Neural crest cell (in vitro differentiated cells): ENCODE data around the gene MSTO1. TPM values are rescaled to one million over a fixed set of nuclear protein-coding genes. Genes with fewer than 3 reads are reported as not detected.
"Not testable (repeated sequence)": the region's sequence is repeated elsewhere in the genome, so short reads cannot be mapped to it uniquely, and the experiment has no call there.

Experiments
- DNase-seq: peaks from one replicate; pipeline ENCODE4 v3.0.0; 2021; ENCODE audit warnings: low read depth, mixed read lengths, low spot score
- H3K27ac Mint-ChIP-seq: one replicate; pipeline ENCODE4 v1.8.0; 2021; ENCODE audit warnings: mild to moderate bottlenecking, mixed read lengths; ENCODE audit not compliant: unreplicated experiment
- H3K27me3 Mint-ChIP-seq: 2 replicates; pipeline ENCODE4 v1.8.0; 2021; ENCODE audit warnings: low read depth, mild to moderate bottlenecking, mixed read lengths
- H3K36me3 Mint-ChIP-seq: 2 replicates; pipeline ENCODE4 v1.8.0; 2021; ENCODE audit warnings: low read depth, mild to moderate bottlenecking, mixed read lengths
- H3K4me1 Mint-ChIP-seq: 2 replicates; pipeline ENCODE4 v1.8.0; 2021; ENCODE audit warnings: mixed read lengths
- H3K4me3 Mint-ChIP-seq: one replicate; pipeline ENCODE4 v1.8.0; 2021; ENCODE audit warnings: mild to moderate bottlenecking, mixed read lengths
- H3K9me3 Mint-ChIP-seq: 2 replicates; pipeline ENCODE4 v1.8.0; 2021; ENCODE audit warnings: mixed read lengths
- CTCF ChIP-seq: fragments of 200-600 bp; sonication (generic); conservative IDR thresholded peaks from 2 replicates; pipeline ENCODE4 v1.5.0; 2021; ENCODE audit warnings: antibody characterized with exemption, mild to moderate bottlenecking
- long read RNA-seq: library from polyadenylated mRNA; unstranded; transcript quantifications from one replicate; pipeline ENCODE4 v2.0.0, GENCODE V29; 2020
- total RNA-seq: library from RNA; stranded (reverse); gene quantifications from 2 replicates; pipeline ENCODE4 v1.2.1, GENCODE V29; 2021

The MSTO1 gene
- 82.4 and 92.4 TPM in 2 replicates for total RNA-seq
- long read RNA-seq, transcript MSTO1-201 (14 exons, 2,431 nt): major isoform, 19 of 37 reads
- long read RNA-seq, partial matches to known transcripts: 2 of 37 reads
- long read RNA-seq, other reads (novel, unspliced or antisense): 15 of 37 reads

GRCh38 chr1:155609515-155610256 lies at the start of gene MSTO1:
TSS of gene MSTO1 (plus strand) at chr1:155610218. CDS start at chr1:155610249, 31 bp downstream.
- peak within 1 kb of the TSS; percentile 89 for H3K4me3 Mint-ChIP-seq
- H3K36me3 Mint-ChIP-seq: peaks cover 2% of the 10 kb centered on the region
- no peak for TF ChIP-seq CTCF
- DNase-seq: peak; percentile 92
- no peak within 1 kb of the TSS for H3K27ac Mint-ChIP-seq
- H3K4me1 Mint-ChIP-seq: peaks cover 7% of the 10 kb centered on the region
- H3K27me3 Mint-ChIP-seq: no peaks in the 10 kb centered on the region
- H3K9me3 Mint-ChIP-seq: no peaks in the 10 kb centered on the region

GRCh38 chr1:155561779-155562580 lies 48.0 kb upstream of the MSTO1 start:
- not testable (repeated sequence) for H3K9me3 Mint-ChIP-seq, H3K36me3 Mint-ChIP-seq, H3K27me3 Mint-ChIP-seq
- peak overlapping the region; percentile 99 for H3K4me3 Mint-ChIP-seq
- DNase-seq: peak; percentile 60
- H3K27ac Mint-ChIP-seq: peak overlapping the region; percentile 96
- peaks cover 32% of the 10 kb centered on the region for H3K4me1 Mint-ChIP-seq

DNA sequence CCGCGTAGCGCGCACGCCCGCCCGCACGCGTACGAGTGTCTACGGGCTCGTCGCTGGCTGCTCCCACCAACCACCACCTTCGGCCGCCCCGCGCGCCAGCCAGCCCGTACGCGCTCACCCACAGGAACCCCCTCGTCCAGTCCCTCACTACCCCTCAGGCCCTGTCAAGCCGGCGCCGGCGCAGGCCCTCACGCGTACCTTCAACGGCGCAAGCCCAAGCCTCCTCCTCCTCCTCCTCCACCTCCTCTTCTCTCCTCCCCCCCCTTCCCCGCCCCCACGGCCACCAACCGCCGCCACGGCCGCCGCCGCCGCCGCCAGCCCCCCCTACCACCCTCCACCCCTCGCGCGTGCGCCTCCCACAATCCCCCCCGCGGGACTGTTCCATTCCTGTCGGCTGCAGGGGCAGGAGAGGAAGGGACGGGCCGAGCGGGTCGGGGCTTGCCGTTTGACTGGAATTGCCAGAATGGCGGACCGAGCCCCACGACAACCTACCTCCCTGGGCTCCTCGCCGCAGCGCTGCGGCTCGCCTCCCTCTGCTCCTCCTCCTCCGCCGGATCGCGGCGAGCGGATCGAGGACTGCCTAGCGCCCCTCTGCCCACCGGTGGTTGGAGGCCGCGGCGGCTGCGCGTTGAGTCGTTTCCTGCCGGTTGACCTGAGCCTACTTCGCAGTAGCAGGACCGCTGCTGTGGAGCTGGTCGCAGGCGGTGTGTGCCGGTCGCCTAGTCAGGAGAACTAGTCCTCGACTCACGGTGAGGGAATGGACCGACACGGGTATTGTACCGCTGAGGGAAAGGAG lies 47.2 kb upstream of the MSTO1 start, which contains the start of gene ASH1L:
Gene ASH1L (minus strand): TSS at position 223 of the 796 bp plus-strand sequence. CDS start 41,284 bp downstream, outside the sequence.
- DNase-seq: peak; percentile 93
- Mint-ChIP-seq H3K4me1 (peaks cover 32% of the 10 kb centered on the region), H3K27ac (peak within 1 kb of the TSS; percentile 98), H3K27me3 (no peaks in the 10 kb centered on the region), H3K9me3 (no peaks in the 10 kb centered on the region), H3K4me3 (peak within 1 kb of the TSS; percentile 99), H3K36me3 (no peaks in the 10 kb centered on the region)
- TF ChIP-seq CTCF: no peak

- not testable (repeated sequence) for DNase-seq, H3K36me3 Mint-ChIP-seq, H3K9me3 Mint-ChIP-seq, H3K27me3 Mint-ChIP-seq
- H3K4me3 Mint-ChIP-seq: peak overlapping the region; percentile 99
- peak overlapping the region; percentile 98 for H3K27ac Mint-ChIP-seq
- H3K4me1 Mint-ChIP-seq: peaks cover 32% of the 10 kb centered on the region
Observed at GRCh38 chr1:155563377-155564022, 46.5 kb upstream of the MSTO1 start.

- Mint-ChIP-seq H3K36me3 (no peaks in the 10 kb centered on the region), H3K4me1 (no peaks in the 10 kb centered on the region), H3K9me3 (no peaks in the 10 kb centered on the region), H3K27me3 (no peaks in the 10 kb centered on the region), H3K4me3 (no peak overlapping the region), H3K27ac (no peak overlapping the region)
- no peak for DNase-seq
- TF ChIP-seq CTCF: no peak
Observed at GRCh38 chr1:155569988-155570592, 39.9 kb upstream of the MSTO1 start.
